ENCODE data around the gene GNG7.

GNG7 gene

GRCh38 chr19:2702170-2703076 lies at the start of gene GNG7:
Gene GNG7, minus strand, starts transcription at chr19:2702694. Its CDS starts 182,006 bp downstream, at chr19:2520688.
- H3K4me2 ChIP-seq (ENCODE audit: low read length) = no peak within 1 kb of the TSS
- H3K79me2 ChIP-seq (ENCODE audit: low read length) = no peaks in the 10 kb centered on the region
- H3K4me1 ChIP-seq (ENCODE audit: low read length) = peaks cover 22% of the 10 kb centered on the region
- H3K4me3 ChIP-seq (ENCODE audit: low read length) = no peak within 1 kb of the TSS
- no peak within 1 kb of the TSS for H2AFZ ChIP-seq (ENCODE audit: low read depth, low read length)
- no peak within 1 kb of the TSS for H3K9ac ChIP-seq (ENCODE audit: low read length)
- peaks cover 13% of the 10 kb centered on the region; the same call in 1 of the 2 replicates for H3K27me3 ChIP-seq (ENCODE audit: low read depth, low read length)
- H3K36me3 ChIP-seq (replicated peaks; ENCODE audit: low read depth, low read length) = no peaks in the 10 kb centered on the region
- H3K27ac ChIP-seq (ENCODE audit: low read length) = no peak within 1 kb of the TSS
- H3K9me3 ChIP-seq (ENCODE audit: insufficient read depth, low read length) = no peaks in the 10 kb centered on the region
- H4K20me1 ChIP-seq (ENCODE audit: insufficient read depth, low read length) = no peaks in the 10 kb centered on the region
- TF ChIP-seq, protein P1, sequence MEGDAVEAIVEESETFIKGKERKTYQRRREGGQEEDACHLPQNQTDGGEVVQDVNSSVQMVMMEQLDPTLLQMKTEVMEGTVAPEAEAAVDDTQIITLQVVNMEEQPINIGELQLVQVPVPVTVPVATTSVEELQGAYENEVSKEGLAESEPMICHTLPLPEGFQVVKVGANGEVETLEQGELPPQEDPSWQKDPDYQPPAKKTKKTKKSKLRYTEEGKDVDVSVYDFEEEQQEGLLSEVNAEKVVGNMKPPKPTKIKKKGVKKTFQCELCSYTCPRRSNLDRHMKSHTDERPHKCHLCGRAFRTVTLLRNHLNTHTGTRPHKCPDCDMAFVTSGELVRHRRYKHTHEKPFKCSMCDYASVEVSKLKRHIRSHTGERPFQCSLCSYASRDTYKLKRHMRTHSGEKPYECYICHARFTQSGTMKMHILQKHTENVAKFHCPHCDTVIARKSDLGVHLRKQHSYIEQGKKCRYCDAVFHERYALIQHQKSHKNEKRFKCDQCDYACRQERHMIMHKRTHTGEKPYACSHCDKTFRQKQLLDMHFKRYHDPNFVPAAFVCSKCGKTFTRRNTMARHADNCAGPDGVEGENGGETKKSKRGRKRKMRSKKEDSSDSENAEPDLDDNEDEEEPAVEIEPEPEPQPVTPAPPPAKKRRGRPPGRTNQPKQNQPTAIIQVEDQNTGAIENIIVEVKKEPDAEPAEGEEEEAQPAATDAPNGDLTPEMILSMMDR (IDR thresholded peaks at IDR 0.05; ENCODE audit: low read depth, low read length) = no peak
- TF ChIP-seq EZH2phosphoT487 (IDR thresholded peaks at IDR 0.05; ENCODE audit: low read depth) = no peak

GRCh38 chr19:2751438-2751830 lies 48.9 kb upstream of the GNG7 start:
- no peak overlapping the region for H2AFZ ChIP-seq (ENCODE audit: low read depth, low read length)
- 0 out of 2 replicates have a peak, but pooled peaks cover 4% of the 10 kb centered on the region for H3K27me3 ChIP-seq (ENCODE audit: low read depth, low read length)
- H3K4me2 ChIP-seq (ENCODE audit: low read length) = no peak overlapping the region
- H3K4me3 ChIP-seq (ENCODE audit: low read length) = no peak overlapping the region
- peaks cover 21% of the 10 kb centered on the region for H3K36me3 ChIP-seq (replicated peaks; ENCODE audit: low read depth, low read length)
- TF ChIP-seq EZH2phosphoT487 (IDR thresholded peaks at IDR 0.05; ENCODE audit: low read depth) = no peak
- TF ChIP-seq, protein P1 (IDR thresholded peaks at IDR 0.05; ENCODE audit: low read depth, low read length) = no peak
- no peaks in the 10 kb centered on the region for H4K20me1 ChIP-seq (ENCODE audit: insufficient read depth, low read length)
- H3K27ac ChIP-seq (ENCODE audit: low read length) = no peak overlapping the region
- H3K79me2 ChIP-seq (ENCODE audit: low read length) = no peaks in the 10 kb centered on the region
- no peak overlapping the region for H3K9ac ChIP-seq (ENCODE audit: low read length)
- H3K4me1 ChIP-seq (ENCODE audit: low read length) = peaks cover 3% of the 10 kb centered on the region; the same call in 1 of the 2 replicates
- no peaks in the 10 kb centered on the region for H3K9me3 ChIP-seq (ENCODE audit: insufficient read depth, low read length)

GRCh38 chr19:2750808-2751437 lies 48.4 kb upstream of the GNG7 start:
- Histone ChIP-seq H3K9me3 (ENCODE audit: insufficient read depth, low read length) (no peaks in the 10 kb centered on the region), H3K79me2 (ENCODE audit: low read length) (no peaks in the 10 kb centered on the region), H3K4me3 (ENCODE audit: low read length) (no peak overlapping the region), H4K20me1 (ENCODE audit: insufficient read depth, low read length) (no peaks in the 10 kb centered on the region), H3K9ac (ENCODE audit: low read length) (no peak overlapping the region), H3K27me3 (ENCODE audit: low read depth, low read length) (0 out of 2 replicates have a peak, but pooled peaks cover 4% of the 10 kb centered on the region), H3K4me2 (ENCODE audit: low read length) (no peak overlapping the region), H2AFZ (ENCODE audit: low read depth, low read length) (no peak overlapping the region), H3K4me1 (ENCODE audit: low read length) (peaks cover 3% of the 10 kb centered on the region; the same call in 1 of the 2 replicates), H3K27ac (ENCODE audit: low read length) (no peak overlapping the region), H3K36me3 (replicated peaks; ENCODE audit: low read depth, low read length) (peaks cover 21% of the 10 kb centered on the region)
- TF ChIP-seq, protein P1 (IDR thresholded peaks at IDR 0.05; ENCODE audit: low read depth, low read length) = no peak
- no peak for TF ChIP-seq EZH2phosphoT487 (IDR thresholded peaks at IDR 0.05; ENCODE audit: low read depth)

GRCh38 chr19:2747349-2747748 lies 44.9 kb upstream of the GNG7 start:
- H3K9me3 ChIP-seq (ENCODE audit: insufficient read depth, low read length) = no peaks in the 10 kb centered on the region
- peaks cover 14% of the 10 kb centered on the region for H3K27me3 ChIP-seq (ENCODE audit: low read depth, low read length)
- peaks cover 3% of the 10 kb centered on the region; the same call in 1 of the 2 replicates for H3K4me1 ChIP-seq (ENCODE audit: low read length)
- TF ChIP-seq, protein P1 (IDR thresholded peaks at IDR 0.05; ENCODE audit: low read depth, low read length) = no peak
- TF ChIP-seq EZH2phosphoT487 (IDR thresholded peaks at IDR 0.05; ENCODE audit: low read depth) = no peak
- no peak overlapping the region for H3K4me3 ChIP-seq (ENCODE audit: low read length)
- H3K27ac ChIP-seq (ENCODE audit: low read length) = no peak overlapping the region
- no peaks in the 10 kb centered on the region for H3K36me3 ChIP-seq (replicated peaks; ENCODE audit: low read depth, low read length)
- H2AFZ ChIP-seq (ENCODE audit: low read depth, low read length) = no peak overlapping the region
- no peaks in the 10 kb centered on the region for H4K20me1 ChIP-seq (ENCODE audit: insufficient read depth, low read length)
- no peaks in the 10 kb centered on the region for H3K79me2 ChIP-seq (ENCODE audit: low read length)
- no peak overlapping the region for H3K4me2 ChIP-seq (ENCODE audit: low read length)
- no peak overlapping the region for H3K9ac ChIP-seq (ENCODE audit: low read length)
